Fibroblast of skin of abdomen (primary cell): ENCODE measurements around the gene CUTC.
"Not testable (repeated sequence)": the region's sequence is repeated elsewhere in the genome, so short reads cannot be mapped to it uniquely, and the experiment has no call there.

Source experiments
- DNase-seq: peaks from one replicate; pipeline ENCODE4 v3.0.0-alpha.2; 2013

Gene CUTC

DNA sequence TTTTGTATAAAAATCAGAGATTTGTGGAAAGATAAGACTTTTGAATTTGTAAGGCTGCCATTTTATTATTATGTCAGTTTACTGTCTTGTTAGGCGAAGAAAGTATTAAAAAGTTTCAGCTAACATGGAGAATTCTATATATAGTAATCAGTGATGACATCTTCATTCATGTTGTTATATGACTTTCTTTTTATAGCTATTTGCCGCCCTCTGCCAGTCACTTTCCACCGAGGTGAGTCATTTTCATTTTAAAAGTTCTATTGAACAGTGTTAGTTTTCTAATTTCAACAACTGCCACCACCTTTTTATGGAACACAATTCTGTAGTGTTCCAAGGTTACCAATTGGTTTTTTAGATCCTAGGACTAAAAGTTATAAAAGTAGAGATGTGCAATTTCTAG lies 11.8 kb downstream of the CUTC start:
- no peak for DNase-seq

DNA sequence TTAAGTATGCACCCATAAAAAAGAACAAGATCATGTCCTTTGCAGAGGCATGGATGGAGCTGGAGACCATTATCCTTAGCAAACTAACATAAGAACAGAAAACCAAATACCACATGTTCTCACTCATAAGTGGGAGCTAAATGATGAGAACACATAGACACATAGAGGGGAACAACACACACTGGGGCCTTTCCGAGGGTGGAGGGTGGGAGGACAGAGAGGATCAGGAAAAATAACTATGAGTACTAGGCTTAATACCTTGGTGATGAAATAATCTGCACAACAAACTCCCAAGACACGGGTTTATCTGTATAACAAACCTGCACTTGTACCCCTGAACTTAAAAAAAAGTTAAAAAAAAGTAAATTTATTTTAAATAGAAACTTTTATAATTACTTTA lies 14.1 kb downstream of the CUTC start:
- not testable (repeated sequence) for DNase-seq

DNA sequence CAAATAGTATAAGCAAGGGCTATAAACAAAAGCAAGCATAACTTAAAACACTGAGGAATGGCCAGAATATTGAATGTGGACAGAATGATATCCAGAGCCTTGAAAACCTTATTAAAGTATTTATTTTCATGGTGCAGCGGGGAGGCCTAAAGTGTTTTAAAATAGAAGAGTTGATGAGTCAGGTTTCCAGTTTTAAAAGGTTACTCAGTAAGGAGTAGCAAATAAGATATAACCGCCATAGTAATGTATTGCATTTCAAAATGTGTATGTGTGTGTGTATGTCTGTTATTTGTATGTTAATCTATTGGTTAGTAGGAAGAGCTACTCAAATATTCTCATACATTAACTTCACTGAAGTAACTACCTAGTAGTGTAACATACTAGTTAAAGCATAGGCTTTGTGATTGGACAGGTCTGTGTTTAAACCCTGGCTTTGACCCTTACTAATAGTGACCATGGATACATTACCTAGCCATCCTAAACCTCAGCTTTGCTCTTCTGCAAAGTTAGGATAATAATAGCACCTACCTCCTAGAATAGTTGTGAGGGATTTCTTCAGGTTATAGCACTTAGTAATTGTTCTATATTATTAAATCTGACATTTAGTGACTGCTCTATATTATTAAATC lies 16.9 kb downstream of the CUTC start:
- DNase-seq, result no peak

DNA sequence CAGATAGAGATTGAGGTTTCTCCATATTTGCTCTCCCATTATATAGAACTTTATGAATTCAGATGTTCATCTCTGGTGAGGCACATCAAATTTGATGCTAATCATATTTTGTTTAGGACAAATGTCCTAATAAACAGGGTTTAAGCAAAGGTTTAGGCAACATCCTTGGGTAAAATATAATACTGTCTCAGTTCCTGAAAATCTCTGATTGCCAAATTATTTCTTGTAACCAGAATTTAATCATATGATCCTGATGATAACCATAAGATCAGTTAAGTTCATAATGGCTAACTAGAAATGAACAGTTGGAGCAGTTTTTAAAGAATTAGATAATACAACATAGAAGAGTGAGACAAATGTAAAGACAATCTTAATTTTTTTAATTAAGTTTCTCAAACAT lies 18.6 kb downstream of the CUTC start:
- no peak for DNase-seq

DNA sequence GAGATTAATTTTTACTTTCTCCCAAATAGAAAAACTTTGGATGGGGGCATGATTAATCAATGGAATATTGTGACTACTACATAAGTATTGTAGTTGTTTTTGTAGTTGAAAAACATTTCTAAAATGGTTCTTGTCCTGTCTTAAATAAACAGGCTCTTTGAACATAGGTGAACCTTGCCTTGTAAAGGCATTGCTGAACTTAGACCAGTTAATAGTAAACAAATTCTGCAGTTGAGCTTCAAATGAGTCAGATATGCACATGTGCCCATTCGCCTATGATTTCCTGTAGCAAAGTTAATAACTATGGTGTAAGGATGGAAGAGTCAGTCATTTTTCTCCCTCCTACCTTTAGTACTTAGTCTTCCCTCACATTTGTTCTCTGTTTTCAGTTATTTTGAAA lies 22.6 kb downstream of the CUTC start:
- no peak for DNase-seq

DNA sequence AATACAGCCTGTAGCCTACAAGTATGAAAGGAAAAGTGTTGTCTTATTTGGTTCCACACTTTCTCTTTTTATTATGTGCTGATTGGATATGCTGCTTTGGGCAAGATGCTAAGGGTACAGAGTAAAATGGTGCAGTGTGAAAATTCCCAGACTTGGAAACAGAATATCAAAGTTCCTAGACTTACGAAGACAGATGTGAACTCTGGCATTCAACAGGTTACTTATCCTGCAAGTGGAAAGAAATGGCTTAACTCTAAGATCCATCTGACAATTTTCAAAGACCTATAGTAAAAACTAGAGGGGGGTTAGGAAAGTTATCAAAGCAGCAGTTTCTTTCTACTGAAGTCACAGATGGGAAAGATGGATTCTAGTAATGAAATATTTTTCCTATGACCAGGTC lies 24.1 kb downstream of the CUTC start:
- no peak for DNase-seq

DNA sequence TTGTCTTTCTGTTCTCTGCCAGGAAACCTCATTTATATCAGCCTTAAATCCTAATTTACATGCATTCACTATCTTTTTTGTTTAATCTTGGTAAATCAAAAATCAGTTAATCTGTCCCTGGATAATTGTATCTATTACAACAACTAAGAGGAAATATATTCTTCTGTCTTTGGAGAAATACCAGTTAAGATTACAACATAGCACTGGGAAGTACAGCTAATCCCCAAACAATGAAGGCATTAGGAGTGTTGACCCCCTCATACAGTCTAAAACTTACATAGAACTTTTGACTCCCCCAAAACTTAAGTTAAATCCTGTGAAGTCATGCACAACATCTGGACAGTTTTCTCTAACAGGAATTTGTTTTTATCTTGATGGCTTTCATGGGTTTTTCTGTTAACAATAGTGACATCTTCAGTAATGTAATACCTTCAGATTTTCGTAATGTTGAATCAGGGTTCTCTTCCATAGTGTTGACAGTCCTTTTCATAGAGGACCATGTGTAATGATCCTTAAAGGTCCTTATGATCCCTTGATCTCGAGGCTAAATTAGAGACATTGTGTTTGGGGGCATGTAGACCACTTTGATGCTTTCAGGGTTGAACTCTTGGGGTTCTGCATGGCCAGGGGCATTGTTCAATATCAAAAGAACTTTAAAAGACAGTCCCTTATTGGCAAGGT lies 26.3 kb downstream of the CUTC start:
- DNase-seq, result peak; percentile 17

DNA sequence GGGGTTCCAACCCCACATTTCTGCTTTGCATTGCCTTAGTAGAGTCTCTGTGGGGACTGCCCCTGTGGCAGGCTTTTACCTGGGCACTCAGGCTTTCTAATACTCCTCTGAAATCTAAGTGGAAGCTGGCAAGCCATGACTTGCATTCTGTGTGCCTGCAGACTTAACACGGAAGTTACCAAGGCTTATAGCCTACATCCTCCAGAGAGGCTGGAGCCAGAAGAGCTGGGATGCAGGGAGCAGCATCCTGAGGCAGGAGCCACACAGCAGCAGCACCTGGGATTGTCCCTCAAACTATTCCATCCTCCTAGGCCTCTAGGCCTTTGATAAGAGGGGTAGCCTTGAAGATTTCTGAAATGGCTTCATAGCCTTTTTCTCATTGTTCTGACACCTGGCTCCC lies 28.3 kb downstream of the CUTC start:
- no peak for DNase-seq

DNA sequence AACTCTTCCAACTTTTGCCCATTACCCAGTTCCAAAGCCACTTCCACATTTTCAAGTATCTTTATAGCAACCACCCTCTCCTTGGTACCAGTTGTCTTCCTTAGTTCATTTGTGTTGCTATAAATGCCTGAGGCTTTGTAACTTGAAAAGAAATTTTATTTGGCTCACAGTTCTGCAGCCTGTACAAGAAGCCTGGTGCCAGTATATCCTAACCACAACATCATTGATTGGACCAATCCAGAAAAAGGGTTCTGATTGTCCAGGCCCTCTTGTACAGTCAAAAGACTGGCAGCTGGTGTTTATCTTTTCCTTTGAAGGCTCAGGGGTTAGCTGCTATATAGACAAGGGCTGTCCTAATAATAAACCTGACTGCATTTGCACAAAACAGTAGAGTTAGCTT lies 29.3 kb downstream of the CUTC start:
- no peak for DNase-seq

DNA sequence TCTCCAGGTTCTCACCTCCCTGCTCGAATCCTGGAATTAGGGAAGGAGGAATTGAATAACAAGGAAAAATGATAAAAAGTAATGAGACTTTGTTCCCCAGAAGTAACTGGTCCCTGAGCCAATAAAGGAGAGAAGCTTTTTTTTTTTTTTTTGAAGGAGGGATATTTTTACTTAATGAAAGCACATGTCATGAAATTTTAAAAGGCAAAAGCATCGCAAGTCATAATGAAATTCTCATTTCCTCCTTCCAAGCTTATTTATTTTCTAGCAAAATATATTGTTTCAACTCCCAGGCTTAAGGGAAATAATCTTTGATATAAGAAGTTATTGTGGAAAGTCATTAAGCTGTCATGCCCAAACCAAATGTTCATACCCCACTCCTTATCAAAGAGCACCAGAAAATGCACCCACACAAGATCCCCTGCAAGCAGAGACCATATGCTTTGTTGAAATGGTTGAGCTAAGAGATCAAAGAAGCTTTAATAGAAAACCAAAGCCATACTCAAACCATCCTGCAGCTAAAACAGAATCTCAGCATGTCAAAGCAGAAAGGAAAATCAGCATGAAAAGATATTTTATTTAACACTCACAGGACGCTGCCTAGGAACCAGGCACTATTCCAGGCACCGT lies 33.8 kb downstream of the CUTC start:
- no peak for DNase-seq

DNA sequence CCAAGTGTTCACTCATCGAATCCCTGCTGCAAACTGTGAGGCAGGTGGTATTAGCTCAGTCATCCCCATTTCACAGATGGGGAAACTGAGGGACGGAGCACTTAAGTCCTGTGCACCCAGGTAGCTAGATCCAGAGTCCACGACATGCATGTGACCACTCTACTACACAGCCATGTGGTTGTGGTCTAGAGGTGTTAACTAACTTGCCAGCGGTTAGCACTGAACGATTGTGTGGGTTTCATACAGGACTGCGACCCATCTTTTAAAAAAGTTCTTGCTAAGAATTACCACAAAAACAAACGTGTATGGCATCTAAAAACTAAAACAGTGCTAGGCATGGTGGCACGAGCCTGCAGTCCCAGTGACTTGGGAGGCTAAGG lies 34.3 kb downstream of the CUTC start:
- no peak for DNase-seq

DNA sequence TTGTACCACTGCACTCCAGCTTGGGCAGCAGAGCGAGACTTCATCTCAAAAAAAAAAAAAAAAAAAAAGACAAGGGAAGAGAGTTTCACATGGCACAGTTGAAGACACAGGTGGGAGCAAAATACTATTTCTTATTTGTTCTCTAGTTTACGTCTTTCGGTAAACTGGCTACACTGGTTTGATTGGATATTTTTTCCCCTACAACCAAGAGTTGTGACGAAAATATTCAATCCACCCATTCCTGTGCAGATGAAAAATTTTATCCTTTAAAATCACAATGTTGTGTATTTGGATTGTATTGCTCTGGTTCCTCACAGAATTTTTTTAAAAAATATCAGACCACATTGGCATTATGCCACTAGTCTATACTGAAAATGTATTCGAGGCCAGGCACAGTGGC lies 35.9 kb downstream of the CUTC start:
- no peak for DNase-seq

DNA sequence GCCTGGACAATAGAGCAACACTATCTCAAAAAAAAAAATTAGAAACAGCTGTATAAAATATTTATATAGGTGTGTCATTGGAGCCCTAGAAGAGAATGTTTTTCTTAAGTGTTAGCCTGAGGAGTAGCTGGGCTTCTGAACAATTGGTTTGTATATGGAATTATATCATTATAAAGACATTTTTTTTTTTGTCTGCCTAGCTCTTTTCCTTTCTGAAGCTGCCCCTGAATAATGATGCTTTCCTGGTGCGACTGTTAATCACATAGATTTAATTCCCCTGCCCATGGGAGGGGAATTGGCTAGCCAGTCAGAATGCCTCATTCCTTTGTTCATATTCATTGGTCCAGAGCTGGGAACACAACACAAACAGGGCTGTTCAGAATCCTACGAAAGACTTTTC lies 36.5 kb downstream of the CUTC start:
- peak; percentile 56 for DNase-seq

DNA sequence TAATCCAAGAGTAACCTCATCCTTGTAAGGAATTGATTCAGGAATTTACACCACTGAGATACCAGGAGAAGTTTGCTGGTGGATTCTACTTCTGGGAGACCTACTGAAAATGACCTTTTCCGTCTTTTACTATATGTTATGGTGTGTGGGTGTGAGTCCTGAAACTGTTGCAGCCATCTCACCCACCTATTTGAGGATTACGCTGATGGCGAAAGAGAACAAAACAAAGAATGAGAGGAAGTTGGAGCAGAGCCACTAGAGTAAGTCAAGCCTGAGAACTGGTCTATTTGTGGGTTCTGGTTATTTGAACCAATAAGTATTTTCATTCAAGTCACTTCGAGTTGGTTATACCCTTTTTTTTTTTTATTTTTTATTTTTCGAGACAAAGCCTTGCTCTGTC lies 37.7 kb downstream of the CUTC start:
- no peak for DNase-seq

DNA sequence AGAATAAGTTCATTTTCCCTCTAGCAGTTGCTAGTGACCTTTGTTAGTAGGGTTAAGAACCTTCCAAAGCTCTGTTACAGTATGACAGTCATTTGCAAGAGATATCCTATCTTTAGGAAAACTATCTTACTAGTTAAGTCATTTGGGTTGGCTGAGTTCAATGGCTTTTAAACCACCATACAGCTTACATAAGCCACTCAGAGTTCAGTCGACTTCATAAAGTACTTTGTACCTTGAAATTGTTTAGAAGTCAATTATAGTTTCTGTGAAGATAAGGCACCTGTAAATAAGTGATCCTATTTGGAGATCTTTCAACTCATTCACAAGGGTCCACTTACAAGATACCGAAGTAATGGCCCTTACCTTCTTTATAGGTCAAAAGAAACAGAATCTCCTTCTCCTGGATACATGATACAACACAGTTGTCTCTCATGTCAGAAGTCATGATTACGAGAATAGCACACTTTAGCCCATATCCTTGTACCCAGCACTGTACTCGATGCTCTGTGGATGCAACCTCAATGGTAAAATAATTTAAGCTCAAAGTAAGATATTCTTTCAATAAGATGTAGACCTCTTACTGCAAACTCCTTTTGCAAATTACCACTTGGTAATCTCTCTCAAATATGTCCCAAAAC lies 38.5 kb downstream of the CUTC start:
- DNase-seq, result no peak

DNA sequence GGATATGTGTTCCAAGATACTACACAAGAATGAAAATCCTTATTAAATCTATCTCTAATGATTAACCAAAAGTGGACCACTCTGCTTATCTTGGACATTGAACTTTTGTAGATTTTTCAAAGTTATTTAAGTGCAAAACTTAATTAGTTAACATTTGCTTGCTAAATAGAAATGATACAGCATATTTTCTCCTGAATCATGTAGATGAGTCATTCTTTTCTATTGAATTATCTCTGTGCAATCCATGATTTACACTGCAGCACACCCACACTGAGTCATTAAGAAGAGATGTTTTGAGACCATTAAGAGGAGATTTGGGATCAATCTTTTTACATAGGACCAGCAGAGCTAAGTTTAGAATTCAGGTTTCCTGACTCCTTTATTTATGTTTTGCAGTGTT lies 43.8 kb downstream of the CUTC start:
- peak; percentile 90 for DNase-seq

DNA sequence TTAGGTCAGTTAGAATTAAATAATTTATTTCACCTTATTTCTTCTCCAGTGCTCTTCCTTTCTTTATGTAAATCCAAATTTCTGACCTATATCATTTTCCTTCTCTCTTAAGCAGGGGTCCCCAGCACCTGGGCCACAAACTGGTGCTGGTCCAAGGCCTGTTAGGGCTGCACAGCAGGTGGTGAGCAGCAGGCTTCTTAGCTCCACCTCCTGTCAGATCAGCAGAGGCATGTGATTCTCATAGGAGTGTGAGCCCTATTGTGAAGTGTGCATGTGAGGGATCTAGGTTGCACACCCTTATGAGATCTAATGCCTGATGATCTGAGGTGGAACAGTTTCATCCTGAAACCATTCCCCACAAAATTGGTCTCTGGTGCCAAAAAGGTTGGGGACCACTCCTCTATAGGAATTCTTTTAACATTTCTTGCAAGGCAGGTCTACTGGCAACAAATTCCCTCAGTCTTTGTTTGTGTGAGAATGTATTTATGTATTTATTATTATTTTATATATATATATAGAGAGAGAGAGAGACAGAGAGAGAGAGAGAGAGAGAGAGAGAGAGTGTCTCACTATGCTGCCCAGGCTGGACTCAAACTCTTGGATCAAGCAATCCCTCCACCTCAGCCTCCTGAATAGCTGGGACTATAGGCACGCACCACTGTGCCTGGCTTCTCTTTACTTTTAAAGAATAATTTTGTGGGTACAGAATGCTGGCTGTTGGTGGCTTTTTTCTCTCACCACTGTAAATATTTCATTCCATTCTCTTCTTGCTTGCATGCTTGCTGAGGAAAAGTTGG lies 46.1 kb downstream of the CUTC start:
- DNase-seq, result no peak

DNA sequence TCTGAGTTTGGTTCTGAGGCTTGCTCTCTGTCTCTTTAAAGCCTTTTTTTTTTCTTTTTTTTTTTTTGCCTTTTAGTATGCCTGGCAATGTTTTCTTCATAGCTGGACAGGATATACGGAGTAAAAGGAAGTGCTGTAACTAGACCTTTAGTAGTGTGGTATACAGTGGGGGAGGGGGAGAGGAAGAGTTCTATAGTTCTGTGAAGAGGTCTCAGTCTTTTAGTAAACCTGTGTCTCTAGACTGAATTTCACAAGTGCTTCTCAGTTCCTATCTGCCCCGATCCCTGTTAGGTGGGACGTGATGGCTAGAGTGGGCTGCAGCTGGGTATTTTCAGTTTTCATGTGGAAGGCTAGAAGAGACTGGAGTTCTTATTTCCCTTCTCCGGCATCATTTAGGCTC lies 47.3 kb downstream of the CUTC start:
- DNase-seq, result peak; percentile 81

DNA sequence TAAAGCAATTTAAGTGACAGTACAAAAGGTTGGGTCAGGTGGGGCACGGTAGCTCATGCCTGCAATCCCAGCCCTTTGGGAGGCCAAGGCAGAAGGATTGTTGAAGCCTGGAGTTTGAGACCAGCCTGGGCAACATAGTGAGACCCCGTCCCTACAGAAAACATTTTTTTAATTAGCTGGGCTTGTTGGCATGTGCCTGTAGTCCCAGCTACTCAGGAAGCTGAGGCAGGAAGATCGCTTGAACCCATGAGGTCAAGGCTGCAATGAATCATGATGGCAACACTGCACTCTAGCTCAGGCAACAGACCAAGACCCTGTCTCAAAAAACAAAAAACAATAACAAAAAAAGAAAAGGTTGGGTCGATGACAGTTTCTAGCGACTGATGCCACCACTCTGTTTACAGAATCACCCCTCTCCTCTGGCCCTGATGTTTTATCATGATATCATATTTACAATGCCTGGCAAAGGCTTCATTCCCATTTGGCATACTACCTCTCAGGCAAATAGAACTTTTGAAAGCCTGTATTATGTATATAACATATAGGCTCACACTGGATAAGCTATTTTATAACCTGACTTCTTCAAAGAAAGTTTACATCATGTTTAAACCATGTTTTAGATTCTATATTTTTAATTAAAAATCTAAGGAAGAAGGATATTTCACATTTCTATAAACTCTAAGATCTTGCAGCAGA lies 49.8 kb downstream of the CUTC start:
- DNase-seq, result no peak

DNA sequence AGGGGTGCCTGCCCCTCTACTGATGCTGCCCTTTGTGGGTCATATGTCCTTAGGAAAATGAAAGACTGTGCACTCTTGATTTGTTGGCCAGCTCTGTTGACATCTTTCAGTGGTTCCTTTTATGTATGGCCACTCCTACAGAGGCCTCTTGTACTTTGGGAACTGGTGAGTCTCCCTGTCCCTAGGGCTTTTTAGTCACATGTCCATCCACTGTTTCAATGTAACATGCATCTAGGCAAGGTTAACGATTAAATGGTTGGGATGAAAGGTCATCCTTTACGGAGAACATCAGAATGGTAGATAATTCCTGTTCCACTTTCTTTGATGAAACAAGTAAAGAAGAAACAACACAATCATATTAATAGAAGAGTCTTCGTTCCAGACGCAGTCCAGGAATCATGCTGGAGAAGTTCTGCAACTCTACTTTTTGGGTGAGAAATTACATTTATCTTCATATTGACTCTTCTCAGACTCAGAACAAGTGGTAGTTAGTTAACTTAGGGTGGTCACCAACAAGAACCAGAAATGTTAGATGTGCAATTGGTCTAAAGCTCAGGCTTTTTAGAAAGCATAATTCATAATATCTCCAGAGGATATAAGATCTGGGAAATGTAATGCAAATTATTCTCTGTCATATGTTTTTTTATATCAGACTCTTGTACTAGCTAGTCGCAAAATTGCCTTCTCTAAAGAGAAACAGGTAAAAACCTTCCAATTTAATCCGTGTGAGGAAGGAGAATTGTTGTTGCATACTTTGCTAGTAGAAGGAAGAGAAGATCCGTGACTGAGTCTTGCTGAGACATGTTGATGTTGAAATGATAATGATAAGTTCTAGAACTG lies 50.6 kb downstream of the CUTC start, which contains the start of gene ABCC2:
Gene ABCC2 (plus strand): TSS at position 194 of the 840 bp plus-strand sequence. CDS start 205 bp downstream, at position 399.
- no peak for DNase-seq

DNA sequence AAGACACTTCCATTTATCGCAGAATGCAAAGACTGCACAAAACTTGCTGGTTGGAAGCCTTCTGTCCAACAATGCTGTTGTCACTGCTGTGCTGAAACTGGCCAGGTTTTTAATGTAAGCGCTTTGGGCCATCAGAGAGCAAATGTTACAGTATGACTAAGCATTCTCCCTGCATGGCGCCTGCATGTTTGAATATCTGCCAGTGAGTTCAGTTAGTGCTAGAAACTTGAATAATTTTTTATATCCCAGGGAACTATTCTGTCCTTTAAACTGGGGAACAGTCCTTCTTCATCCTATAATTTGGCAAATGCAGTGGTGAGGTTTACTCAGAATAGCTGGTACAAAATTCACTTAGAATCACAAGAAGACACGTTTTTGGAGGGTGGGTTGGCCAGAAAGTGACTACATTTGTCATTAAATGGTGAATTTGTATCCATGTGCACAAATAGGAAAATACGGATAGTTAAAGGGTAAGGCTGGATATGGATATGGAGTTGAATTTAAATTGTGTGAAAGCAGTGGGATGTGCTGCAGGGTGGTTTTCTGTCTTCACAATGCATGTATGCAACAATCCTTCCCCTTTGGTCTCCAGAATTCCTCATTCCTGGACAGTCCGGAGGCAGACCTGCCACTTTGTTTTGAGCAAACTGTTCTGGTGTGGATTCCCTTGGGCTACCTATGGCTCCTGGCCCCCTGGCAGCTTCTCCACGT lies 52.1 kb downstream of the CUTC start:
- DNase-seq, result peak; percentile 82
